KMS-11 (cell line): Measurements from ENCODE around the gene CXADR.
"Not testable (repeated sequence)": the region's sequence is repeated elsewhere in the genome, so short reads cannot be mapped to it uniquely, and the experiment has no call there.

Experiments used
- H2AFZ ChIP-seq: fragments of 200-600 bp; sonication (generic); 2 replicates; pipeline ENCODE4 v1.6.1; 2016; ENCODE audit warnings: antibody characterized with exemption, mixed run types, low read depth
- H3K27ac ChIP-seq: fragments of 200-600 bp; sonication (generic); 2 replicates; pipeline ENCODE4 v1.6.1; 2016; ENCODE audit warnings: mild to moderate bottlenecking, mixed run types
- H3K27me3 ChIP-seq: fragments of 200-600 bp; sonication (generic); 2 replicates; pipeline ENCODE4 v1.6.1; 2017; ENCODE audit warnings: mild to moderate bottlenecking, low read depth, mixed run types, moderate library complexity; ENCODE audit not compliant: insufficient read depth
- H3K36me3 ChIP-seq: fragments of 200-600 bp; sonication (generic); 2 replicates; pipeline ENCODE4 v1.6.1; 2017; ENCODE audit warnings: mild to moderate bottlenecking, mixed run types; ENCODE audit not compliant: insufficient read depth
- H3K4me1 ChIP-seq: fragments of 200-600 bp; sonication (generic); 2 replicates; pipeline ENCODE4 v1.6.1; 2016; ENCODE audit warnings: mild to moderate bottlenecking, low read depth, mixed run types; ENCODE audit not compliant: poor library complexity, severe bottlenecking
- H3K4me2 ChIP-seq: fragments of 200-600 bp; sonication (generic); 2 replicates; pipeline ENCODE4 v1.7.0; 2016; ENCODE audit warnings: mild to moderate bottlenecking, mixed run types
- H3K4me3 ChIP-seq: fragments of 200-600 bp; sonication (generic); IDR thresholded peaks from 2 replicates; pipeline ENCODE4 v1.6.1; 2017; ENCODE audit warnings: low read depth, low read length, mixed read lengths; ENCODE audit not compliant: insufficient read depth
- H3K79me2 ChIP-seq: fragments of 200-600 bp; sonication (generic); 2 replicates; pipeline ENCODE4 v1.6.1; 2016; ENCODE audit warnings: low read depth, mixed run types; ENCODE audit not compliant: insufficient read depth
- H3K9ac ChIP-seq: fragments of 200-600 bp; sonication (generic); 2 replicates; pipeline ENCODE4 v1.6.1; 2016; ENCODE audit warnings: mild to moderate bottlenecking, mixed run types
- H4K20me1 ChIP-seq: fragments of 200-600 bp; sonication (generic); 2 replicates; pipeline ENCODE4 v1.6.1; 2016; ENCODE audit warnings: mild to moderate bottlenecking, mixed run types; ENCODE audit not compliant: insufficient read depth
- TF ChIP-seq, protein P1 (sequence below): fragments of 200-600 bp; sonication (generic); conservative IDR thresholded peaks from 2 replicates; pipeline ENCODE4 v1.6.1; 2017; ENCODE audit warnings: low read depth, mild to moderate bottlenecking, antibody characterized with exemption, low read length, moderate library complexity, mixed read lengths

CXADR gene

DNA sequence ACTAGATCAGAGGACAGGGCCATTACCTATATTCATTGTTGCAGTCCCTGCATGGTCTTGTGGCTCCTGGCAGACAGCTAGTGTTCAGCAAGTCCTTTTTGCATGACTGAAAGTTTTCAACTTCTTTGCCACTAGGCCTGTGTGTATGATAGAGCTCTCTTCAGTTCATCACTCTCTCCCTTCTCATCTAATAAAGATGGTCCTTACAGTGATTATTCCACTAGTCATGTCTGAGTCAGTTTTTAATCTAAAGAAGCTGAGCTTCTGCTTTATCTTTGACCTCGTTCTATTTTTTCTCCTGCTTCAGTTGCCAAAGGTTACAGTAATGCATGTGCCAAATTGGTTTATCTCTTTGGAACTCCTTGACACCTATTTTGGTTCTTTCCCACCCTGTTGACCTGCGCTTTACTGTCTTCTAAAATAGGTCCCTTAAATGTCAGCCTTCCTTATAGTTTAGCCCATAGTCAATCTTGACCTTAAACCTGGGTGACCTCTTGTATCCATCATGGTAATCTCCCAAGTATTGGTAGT, 6.4 kb downstream of the CXADR start:
- TF ChIP-seq, protein P1, sequence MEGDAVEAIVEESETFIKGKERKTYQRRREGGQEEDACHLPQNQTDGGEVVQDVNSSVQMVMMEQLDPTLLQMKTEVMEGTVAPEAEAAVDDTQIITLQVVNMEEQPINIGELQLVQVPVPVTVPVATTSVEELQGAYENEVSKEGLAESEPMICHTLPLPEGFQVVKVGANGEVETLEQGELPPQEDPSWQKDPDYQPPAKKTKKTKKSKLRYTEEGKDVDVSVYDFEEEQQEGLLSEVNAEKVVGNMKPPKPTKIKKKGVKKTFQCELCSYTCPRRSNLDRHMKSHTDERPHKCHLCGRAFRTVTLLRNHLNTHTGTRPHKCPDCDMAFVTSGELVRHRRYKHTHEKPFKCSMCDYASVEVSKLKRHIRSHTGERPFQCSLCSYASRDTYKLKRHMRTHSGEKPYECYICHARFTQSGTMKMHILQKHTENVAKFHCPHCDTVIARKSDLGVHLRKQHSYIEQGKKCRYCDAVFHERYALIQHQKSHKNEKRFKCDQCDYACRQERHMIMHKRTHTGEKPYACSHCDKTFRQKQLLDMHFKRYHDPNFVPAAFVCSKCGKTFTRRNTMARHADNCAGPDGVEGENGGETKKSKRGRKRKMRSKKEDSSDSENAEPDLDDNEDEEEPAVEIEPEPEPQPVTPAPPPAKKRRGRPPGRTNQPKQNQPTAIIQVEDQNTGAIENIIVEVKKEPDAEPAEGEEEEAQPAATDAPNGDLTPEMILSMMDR, result no peak
- Histone ChIP-seq H3K4me3 (no peak overlapping the region), H3K27ac (no peak overlapping the region), H3K36me3 (no peaks in the 10 kb centered on the region), H3K4me2 (no peak overlapping the region), H3K27me3 (no peaks in the 10 kb centered on the region), H3K4me1 (peaks cover 6% of the 10 kb centered on the region), H3K79me2 (no peaks in the 10 kb centered on the region; the same call in 1 of the 2 replicates), H2AFZ (no peak overlapping the region), H3K9ac (no peak overlapping the region), H4K20me1 (no peaks in the 10 kb centered on the region)

DNA sequence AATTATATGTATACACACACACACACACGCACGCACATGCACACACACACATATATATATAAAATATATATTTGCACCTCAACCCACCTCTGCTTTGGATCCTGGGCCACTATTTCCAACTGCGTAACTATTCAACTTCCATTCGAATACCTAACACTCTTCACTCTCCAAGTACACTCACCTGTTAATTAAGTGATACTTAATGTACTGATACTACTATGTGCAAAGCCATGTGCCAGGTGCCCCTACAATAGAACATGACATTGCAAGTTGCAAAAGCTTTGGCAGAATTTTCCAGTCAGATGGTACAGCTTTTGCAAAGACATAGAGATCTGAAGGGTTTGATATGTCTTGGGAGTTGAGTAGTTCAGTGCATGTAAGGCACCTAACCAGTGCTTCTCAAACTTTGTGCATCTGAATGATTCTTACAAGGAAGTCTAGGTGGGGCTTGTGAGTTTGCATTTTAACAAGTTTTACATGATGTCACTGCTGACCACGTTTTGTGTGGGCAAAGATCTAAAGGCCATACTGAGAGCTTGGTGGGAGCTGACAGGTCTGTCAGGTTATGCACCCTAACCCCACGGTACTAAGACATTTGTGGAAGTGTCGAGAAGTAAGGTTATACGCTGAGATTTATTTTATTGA, 7.2 kb downstream of the CXADR start:
- H3K36me3 ChIP-seq, result no peaks in the 10 kb centered on the region
- H3K9ac ChIP-seq, result no peak overlapping the region
- H3K27me3 ChIP-seq, result no peaks in the 10 kb centered on the region
- no peaks in the 10 kb centered on the region for H3K4me1 ChIP-seq
- no peak overlapping the region for H2AFZ ChIP-seq
- H4K20me1 ChIP-seq, result no peaks in the 10 kb centered on the region
- no peaks in the 10 kb centered on the region; the same call in 1 of the 2 replicates for H3K79me2 ChIP-seq
- H3K4me3 ChIP-seq, result no peak overlapping the region
- H3K4me2 ChIP-seq, result no peak overlapping the region
- H3K27ac ChIP-seq, result no peak overlapping the region
- TF ChIP-seq, protein P1, result no peak

DNA sequence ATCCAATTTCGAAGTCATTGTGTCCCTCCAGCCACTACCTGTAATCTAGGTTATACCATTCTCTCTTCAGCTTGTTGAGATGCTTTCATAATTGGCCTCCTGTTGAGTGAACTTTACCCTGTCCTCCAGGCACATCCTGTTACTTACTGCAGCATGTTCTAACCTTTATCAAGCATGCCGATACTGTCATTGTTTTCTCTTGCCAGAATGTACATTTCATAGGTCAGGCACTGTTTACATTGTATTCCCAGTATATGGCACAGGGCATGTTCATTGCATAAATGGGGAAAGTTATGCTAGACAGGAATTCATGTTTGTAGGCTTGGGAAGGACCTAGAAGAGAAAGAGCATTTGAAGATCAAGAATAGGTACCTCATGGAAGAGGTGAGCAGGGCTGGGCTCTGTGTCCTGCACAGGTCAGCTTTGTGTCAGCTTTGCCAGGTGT, 10.2 kb downstream of the CXADR start:
- Histone ChIP-seq H2AFZ (no peak overlapping the region), H3K27ac (no peak overlapping the region), H3K4me2 (no peak overlapping the region), H3K4me1 (no peaks in the 10 kb centered on the region), H3K79me2 (no peaks in the 10 kb centered on the region), H3K36me3 (no peaks in the 10 kb centered on the region), H3K27me3 (no peaks in the 10 kb centered on the region), H3K4me3 (no peak overlapping the region), H3K9ac (no peak overlapping the region), H4K20me1 (no peaks in the 10 kb centered on the region)
- TF ChIP-seq, protein P1, result no peak

DNA sequence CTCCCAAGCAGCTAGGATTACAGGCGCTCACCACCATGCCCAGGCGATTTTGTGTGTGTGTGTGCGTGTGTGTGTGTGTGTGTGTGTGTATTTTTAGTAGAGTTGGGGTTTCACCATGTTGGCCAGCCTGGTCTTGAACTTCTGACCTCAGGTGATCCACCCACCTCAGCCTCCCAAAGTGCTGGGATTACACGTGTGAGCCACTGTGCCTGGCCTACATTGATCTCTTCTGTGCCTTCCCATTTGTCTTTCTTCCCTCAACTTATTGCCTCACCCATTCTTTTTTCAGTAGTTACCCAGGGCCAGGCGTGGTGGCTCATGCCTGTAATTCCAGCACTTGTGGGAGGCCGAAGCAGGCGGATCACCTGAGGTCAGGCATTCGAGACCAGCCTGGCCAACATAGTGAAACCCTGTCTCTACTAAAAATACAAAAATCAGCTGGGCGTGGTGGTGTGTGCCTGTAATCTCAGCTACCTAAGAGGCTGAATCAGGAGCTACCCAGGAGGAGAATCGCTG, 11.2 kb downstream of the CXADR start:
- not testable (repeated sequence) for H3K27ac ChIP-seq, H3K79me2 ChIP-seq, H4K20me1 ChIP-seq, H3K36me3 ChIP-seq, H3K9ac ChIP-seq, H3K27me3 ChIP-seq, H3K4me1 ChIP-seq, H3K4me2 ChIP-seq, H3K4me3 ChIP-seq, H2AFZ ChIP-seq

DNA sequence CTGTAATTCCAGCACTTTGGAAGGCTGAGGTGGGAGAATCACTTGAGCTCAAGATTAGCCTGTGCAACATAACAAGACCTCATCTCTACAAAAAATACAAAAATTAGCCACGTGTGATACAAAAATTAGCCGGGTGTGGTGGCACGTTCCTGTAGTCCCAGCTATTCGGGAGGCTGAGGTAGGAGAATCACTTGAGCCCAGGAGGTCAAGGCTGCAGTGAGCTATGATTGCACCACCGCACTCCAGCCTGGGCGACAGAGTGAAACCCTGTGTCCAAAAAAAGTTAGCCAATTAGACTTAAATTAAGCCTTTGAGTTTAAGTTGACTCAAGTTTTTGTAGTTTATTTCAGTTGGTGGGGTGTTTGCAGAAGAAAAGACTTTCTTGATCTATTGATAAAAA, 11.8 kb downstream of the CXADR start:
- Histone ChIP-seq H3K79me2 (no peaks in the 10 kb centered on the region), H3K27me3 (no peaks in the 10 kb centered on the region), H3K4me1 (no peaks in the 10 kb centered on the region)

More for the DNA sequence above, 11.8 kb downstream of the CXADR start:
- Histone ChIP-seq H3K27ac (no peak overlapping the region), H2AFZ (no peak overlapping the region), H4K20me1 (no peaks in the 10 kb centered on the region), H3K4me3 (no peak overlapping the region), H3K4me2 (no peak overlapping the region), H3K9ac (no peak overlapping the region), H3K36me3 (no peaks in the 10 kb centered on the region)
- TF ChIP-seq, protein P1, result no peak
